NCI-H2171 treated with DMSO at 0.1 percent for 48 hours (cell line): ENCODE results near the gene RGS9.
"Not testable (repeated sequence)": the region's sequence is repeated elsewhere in the genome, so short reads cannot be mapped to it uniquely, and the experiment has no call there.

Experiments used
- DNase-seq: peaks from one replicate; lab custom pipeline; 2025; lab: John Stamatoyannopoulos, UW

The RGS9 gene

DNA sequence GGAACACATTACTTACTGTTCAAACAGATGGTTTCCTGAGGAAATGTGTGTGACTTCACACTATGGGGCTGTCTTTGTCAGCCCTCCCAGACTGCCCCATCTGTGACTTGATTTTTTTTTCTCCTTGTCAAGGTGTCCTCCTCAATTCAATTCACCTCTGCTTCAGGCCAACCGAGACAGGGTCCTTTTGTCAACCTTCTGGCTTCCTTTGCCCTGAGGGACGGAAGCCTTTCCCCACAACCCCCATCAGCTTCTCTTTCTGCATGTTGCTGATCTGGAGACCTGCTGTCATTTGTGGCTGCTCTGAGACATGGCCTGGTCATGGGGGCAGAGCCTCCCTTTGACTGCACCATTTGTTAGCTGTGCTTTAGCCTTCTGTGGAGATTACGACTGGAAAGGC is 21.3 kb upstream of the RGS9 start:
- peak; percentile 37 for DNase-seq

- DNase-seq = not testable (repeated sequence)
Measured at GRCh38 chr17:65116515-65116914, 20.7 kb upstream of the RGS9 start.

- DNase-seq = no peak
Measured at GRCh38 chr17:65117384-65118035, 19.7 kb upstream of the RGS9 start.

DNA sequence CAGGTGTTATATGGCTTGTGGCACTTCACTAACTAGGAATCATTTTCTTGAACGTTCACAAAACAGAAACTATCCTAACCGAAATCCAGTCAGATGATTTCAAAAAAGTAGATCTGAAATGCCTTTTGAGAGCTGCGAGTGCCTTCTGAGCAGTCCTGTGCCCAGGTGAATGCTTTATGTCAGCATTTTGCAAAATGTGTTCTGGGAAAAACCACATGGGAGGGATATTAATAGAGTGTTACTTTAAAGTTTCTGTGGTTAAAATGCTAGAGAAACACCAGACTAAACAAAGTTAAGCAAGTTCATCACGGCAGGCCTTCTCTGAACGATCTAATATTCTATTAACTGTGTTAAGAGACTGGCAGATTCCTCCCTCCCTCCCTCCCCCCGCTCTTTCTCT is 15.8 kb upstream of the RGS9 start:
- no peak for DNase-seq

DNA sequence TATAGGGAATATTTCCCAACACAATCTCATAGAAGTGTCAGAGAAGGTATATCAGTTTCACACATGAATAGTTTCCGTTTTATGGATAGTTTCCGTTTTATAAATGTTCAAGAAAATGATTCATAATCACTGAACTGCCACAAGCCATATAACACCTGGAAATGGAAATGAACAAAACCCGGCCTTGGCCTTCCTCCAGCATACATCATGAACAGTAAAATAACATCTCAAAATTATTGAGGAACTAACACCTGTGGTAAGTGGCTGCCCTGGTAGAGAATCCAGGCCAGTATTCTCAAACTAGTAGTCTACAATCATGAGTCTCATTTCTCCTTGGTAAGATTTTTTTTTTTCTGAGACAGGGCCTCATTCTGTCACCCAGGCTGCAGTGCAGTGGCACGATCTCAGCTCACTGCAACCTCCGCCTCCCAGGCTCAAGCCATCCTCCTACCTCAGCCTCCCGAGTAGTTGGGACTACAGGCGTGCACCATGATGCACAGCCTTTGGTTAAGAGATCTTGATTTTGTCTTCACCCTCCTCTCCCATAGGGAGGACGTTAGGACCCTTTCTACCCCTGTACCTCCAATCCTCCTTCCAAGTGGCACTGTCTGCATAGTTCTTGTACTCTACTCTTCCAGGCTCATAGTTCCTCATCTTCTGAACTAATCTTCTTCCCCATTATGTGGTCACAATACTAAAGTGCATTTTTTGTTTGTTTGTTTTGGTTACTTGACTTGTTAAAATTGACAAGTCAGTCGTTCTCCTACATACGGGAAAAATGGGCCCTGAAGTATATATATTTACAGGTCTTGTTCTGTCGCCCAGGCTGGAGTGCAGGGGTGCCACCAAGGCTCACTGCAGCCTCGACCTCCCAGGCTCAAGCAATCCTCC is 15.0 kb upstream of the RGS9 start:
- no peak for DNase-seq

DNA sequence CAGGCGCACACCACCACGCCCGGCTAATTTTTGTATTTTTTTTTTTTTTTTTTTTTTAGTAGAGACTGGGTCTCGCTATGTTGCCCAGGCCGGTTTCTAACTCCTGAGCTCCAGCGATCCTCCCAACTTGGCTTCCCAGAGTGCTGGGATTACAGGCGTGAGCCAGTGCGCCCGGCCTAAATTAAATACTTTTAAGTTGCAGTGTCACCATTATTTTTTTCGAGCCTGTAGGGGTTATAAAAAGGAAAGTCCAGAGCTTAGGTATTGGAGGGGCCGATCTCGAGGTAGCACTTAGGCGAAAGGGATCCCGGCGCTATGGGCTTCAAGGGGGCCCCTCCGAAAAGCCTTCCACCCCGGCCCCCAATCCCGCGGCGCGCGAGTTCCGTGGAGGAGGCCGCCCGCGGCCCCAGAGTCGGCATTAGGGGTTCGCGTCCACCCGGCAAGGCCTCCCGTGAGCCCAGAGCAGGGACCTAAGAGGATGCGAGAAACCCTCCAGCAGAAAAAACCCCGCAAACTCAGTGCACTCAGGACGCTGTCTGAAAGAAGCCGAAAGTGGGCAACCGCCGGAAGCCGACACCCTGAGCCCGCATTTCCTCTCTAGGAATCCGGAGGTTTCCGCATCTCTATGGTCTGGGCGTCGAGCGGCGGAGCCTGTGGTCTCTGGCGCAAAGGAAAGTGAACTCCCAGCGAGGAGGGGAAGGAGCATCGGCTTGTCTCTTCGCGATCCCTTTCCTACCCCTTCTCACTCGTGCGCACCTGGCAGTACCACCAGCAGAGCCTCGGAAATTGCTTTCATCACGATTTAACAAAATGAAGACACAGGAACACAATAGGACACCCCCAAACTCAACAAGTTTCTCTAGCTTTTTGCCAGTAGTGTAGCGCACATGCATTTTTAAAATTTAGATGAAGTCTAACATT is 14.1 kb upstream of the RGS9 start:
- DNase-seq = peak; percentile 91

- DNase-seq = peak; percentile 75
Measured at GRCh38 chr17:65123757-65124675, 13.2 kb upstream of the RGS9 start.

- no peak for DNase-seq
Measured at GRCh38 chr17:65130832-65131231, 6.3 kb upstream of the RGS9 start.

DNA sequence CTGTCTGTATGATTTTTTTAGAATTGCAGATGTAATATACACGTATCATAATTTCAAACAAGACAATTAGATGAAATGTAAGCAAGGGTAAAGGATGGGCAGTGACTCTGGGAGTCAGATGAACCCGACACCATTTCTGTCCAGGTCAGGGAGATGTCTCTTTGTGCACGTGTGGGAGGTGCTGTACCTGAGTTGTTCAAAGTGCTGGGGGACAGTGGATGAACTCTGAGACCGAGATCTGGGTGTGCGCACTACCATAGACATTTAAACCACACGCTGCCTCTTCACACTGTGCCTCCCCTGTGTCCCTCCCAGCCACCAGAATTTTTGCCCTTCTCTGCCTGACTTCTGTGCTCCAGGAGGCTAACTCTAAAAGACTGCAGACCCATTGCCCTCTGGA is 5.9 kb upstream of the RGS9 start:
- no peak for DNase-seq

DNA sequence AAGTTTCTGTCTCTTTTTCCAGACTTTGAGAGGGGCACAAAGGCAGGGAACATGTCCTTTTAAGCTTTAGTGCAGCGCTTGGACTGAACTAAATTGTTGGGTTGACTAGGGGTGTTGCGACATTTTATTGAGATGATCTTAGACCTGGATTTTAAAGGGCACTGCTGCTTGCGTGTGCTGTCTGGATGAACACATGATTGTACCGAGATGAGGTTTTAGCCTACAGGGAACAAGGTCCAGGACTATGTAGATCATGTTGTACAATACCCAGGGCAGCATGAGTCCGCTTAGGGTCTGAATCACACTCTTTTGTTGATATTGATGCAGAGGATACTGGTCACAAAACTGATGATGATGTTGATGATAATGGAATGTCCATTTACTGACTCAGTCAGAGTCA is 5.2 kb upstream of the RGS9 start:
- no peak for DNase-seq

DNA sequence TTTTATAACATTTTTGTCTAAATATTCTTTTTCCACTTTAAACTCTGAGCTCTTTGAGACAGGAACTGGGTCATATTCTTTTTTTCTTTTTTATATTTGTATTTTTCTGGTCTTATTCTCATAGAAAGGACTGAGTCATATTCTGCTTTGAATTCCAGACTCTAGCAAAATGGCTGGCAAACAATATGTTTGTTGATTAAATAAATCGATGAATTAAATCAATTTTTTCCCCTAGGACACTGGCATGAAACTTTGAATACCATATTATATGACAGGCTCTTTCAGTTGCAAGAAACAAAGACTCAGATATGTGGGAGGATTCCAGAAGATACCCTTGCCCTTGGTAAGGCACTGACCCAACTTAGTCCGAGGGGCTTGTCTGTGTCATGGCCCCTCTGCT is 3.1 kb upstream of the RGS9 start:
- DNase-seq = no peak

DNA sequence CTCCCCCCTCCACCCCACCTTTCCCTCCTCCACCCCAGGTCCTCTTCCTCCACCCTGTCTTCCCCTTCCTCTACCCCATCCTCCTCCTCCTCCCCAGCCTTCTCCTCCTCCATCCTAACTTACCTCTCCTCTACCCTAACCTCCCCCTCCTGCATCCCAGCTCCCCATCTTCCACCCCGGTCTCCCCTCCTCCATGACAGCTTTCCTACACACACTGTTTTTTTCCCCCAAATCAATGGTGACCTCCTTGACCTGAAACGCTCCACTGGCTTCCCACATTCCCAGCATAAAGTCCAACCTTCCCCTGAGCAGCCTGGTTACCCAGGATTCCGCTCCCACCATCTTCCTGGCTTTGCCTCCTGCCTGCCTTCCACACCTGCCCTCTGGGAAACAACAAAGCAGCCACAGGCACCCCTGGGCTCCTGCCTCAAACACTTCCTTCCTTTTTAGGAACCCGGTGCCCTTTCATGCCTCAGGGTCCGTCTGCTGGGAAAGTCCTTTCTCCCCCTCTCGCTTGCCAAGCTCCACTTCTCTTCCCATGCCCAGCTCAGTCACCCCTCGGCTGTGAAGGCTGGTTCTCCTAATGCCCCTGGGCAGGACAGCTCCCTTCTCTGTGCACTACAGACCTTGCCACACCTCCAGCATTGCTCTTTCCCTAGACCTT is 2.1 kb downstream of the RGS9 start:
- DNase-seq = no peak

GRCh38 chr17:65142247-65142646 is 5.1 kb downstream of the RGS9 start:
- DNase-seq = no peak

GRCh38 chr17:65143889-65144604 is 6.9 kb downstream of the RGS9 start:
- no peak for DNase-seq

DNA sequence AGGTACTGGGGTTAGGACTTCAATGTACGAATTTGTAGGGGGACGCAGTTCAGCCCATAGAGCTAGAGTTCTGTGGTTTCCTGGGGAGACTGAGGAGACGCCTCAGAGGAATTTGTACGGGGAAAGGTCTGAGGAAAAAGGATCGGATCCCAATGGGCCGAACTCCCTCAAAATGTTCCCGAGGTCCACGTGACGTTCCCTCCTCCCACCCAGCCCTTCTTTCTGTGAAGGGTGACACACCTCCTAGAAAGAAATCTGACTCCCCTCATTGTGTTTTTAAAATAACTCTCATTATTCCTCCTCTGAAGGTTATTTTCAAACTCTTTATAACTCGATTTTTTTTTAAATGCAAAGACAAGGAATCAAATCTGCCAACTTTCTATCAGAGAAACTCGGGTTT is 8.6 kb downstream of the RGS9 start:
- DNase-seq = no peak

DNA sequence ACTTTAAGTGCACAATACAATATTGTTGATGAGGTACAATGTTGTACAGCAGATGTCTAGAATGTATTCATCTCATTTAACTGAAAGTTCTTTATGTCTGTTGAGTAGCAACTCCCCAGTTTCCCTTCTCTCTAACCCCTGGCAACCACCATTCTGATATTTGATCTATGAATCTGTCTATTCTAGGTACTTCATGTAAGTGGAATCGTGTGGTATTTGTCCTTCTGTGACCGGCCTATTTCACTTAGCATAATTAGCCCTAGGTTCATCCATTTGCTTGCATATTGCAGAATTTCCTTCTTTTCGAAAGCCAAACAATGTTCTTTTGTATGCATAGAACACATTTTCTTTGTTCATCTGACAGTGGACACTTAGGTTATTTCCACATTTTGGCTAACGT is 10.8 kb downstream of the RGS9 start:
- no peak for DNase-seq

DNA sequence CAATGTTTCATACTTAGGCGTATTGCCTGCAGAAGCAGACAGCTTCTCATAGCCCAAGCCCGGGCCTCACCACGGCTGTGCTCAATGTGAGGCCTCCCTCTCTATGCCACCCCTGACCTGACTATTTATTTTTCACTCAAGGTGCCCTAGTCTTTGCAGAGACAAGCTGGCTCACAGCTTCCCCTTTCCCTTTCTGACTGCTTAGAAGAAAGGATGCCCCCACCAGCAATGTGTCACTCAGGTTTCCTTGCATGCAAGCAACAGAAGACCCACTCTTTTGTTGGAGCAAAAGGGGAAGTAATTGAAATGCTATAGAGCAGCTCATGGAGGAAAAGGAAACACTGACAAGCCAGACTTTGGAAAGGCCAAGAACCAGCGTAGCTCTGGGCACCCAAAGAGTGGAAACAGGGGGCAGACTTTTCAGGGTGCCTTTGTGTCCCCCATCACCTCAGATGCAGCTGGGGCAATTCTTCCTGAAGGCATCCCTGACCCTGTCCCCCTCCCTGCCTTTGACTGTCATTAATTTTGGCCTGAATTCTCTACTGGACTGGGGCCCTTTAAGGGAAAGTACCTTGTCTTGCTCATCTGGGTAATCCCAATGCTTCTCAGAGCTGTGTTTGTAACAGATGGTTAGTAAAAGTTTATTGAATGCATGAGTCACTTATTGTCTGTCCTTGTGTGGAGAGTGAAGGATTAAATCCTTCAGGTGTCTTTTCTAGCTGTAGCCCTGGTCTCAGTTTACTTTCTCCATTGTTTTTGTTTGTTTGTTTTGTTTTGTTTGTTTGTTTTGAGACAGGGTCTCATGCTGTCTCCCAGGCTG is 17.8 kb downstream of the RGS9 start:
- DNase-seq = no peak

DNA sequence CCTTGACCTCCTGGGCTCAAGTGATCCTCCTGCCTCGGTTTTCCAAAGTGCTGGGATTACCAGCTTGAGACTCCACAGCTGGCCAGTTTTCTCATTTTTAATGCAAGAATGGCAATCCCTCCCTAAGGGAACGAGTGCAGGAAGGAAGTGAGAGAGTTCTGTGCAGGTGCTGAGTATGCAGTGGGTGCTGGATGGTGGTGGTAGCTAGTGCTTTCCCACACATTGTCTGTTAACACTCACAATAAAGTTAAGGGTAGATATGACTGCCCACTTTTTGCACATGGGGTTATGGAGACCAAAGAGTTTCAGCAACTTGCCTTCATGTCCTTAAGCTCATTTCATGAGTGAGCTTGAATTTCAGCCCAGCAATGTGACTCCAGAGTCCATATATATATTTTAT is 18.5 kb downstream of the RGS9 start:
- DNase-seq = no peak

- no peak for DNase-seq
Measured at GRCh38 chr17:65156185-65156834, 19.1 kb downstream of the RGS9 start.
